Measurements from ENCODE around the gene RAVER2. TPM values are rescaled to one million over a fixed set of nuclear protein-coding genes. Genes with fewer than 3 reads are reported as not detected.
A peak's percentile ranks its signal among the peaks of the same experiment; 100 is the strongest.

Gene RAVER2
- total RNA-seq (2013): 1.1 TPM
- 1 to 10 TPM in 1 of 3 donors, under 1 TPM in 2; 0.38 to 1.3 (median 0.69) TPM for polyA plus RNA-seq
- polyA minus RNA-seq: 0.72 and 0.83 TPM in 2 replicates
- total RNA-seq: 1.4 to 11.3 (median 2.5) reads per million in 11 experiments

DNA sequence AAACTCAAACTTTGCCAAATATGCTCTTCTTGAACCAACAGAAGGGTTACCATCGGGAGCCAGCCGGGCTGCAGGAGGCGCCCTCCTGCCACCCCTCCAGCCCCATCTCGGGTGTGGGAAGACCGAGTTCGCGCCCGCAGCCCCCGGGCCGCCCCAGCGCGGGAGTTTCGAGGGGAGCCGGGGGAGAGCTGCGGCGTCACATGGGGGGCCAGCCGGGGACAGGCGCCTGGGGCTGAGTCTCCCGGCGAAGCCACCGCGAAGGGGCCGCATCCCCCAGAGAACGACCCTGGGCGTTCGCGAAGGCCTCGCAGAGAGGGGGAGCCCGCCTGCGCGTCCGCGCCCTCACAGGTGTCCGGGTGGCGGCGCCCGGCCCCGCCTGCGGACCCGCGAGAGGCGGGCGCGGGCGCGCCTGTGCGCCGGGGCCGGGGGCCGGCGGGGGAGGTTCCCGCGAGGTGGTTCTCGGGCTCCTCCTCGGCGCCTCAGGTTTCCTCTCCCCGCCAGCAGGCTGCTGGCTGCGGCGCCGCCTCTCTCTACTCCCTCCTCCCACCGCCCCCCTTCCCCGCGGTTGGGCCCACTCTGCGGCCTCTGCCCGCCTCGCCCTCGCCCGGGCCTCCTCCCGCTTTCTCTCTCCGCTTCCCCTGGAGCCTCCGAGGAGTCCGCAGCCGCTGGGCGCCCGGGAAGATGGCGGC is at the start of gene RAVER2:
Gene RAVER2, plus strand, starts transcription at position 584 of the 689 bp plus-strand sequence. Its CDS starts 98 bp downstream, at position 682.
- H3K27me3 ChIP-seq (ENCODE audit: control insufficient read depth in 2 of 2, insufficient read depth in 2 of 2, low read length in 2 of 2): peaks cover 0 to 11% of the 10 kb centered on the region in 2 donors
- Mint-ChIP-seq H3K4me1 (peaks cover 21% of the 10 kb centered on the region), H3K36me3 (no peaks in the 10 kb centered on the region), H3K9me3 (peaks cover 0 to 2% (median 0%) of the 10 kb centered on the region in 7 donors), H3K27me3 (ENCODE audit: low read depth in 3 of 3) (peaks cover 3 to 10% (median 4%) of the 10 kb centered on the region in 3 donors), H3K4me3 (peak within 1 kb of the TSS; percentile 91 to 95), H3K27ac (peak within 1 kb of the TSS in 5 of 7 donors; percentile 3 to 78 (median 25))
- no peaks in the 10 kb centered on the region for H3K79me2 ChIP-seq (ENCODE audit: insufficient read depth, low read length)
- TF ChIP-seq CTCF (IDR thresholded peaks at IDR 0.05): peak; percentile 36
- under 1% methylated on average over 76 of the region's 76 CpGs for WGBS (ENCODE audit: insufficient coverage)
- H4K20me1 ChIP-seq (ENCODE audit: insufficient read depth, low read length): no peaks in the 10 kb centered on the region
- H3K4me1 ChIP-seq (ENCODE audit: control insufficient read depth in 1 of 2, insufficient read depth in 2 of 2, low read length in 2 of 2): peaks cover 19 to 22% of the 10 kb centered on the region in 2 donors
- peak within 1 kb of the TSS; percentile 99 for H3K4me2 ChIP-seq (replicated peaks; ENCODE audit: extremely low read depth, low read length, poor library complexity, severe bottlenecking)
- H3K4me3 ChIP-seq (replicated peaks in 1 of 3; ENCODE audit: low read depth in 2 of 3, low read length in 3 of 3): peak within 1 kb of the TSS; percentile 56 to 91 (median 90)
- no peak within 1 kb of the TSS for H3K27ac ChIP-seq (ENCODE audit: low read depth in 1 of 2, low read length in 2 of 2)
- peak within 1 kb of the TSS; percentile 64 for H3K9ac ChIP-seq (ENCODE audit: insufficient read depth, low read length, poor library complexity, severe bottlenecking)
- H3K9me3 ChIP-seq (replicated peaks in 1 of 2; ENCODE audit: control insufficient read depth in 1 of 2, insufficient read depth in 1 of 2, low read length in 2 of 2): no peaks in the 10 kb centered on the region
- peak within 1 kb of the TSS; percentile 95 for H2AFZ ChIP-seq (ENCODE audit: insufficient read depth, low read depth, low read length, poor library complexity, severe bottlenecking)
- no peaks in the 10 kb centered on the region for H3K36me3 ChIP-seq (replicated peaks in 1 of 2; ENCODE audit: control insufficient read depth in 1 of 2, insufficient read depth in 2 of 2, low read length in 2 of 2)
- intact Hi-C loops (cut with micrococcal nuclease): no loop called here
- peak; percentile 10 to 16 (median 12) for DNase-seq

- no peak overlapping the region for H3K27ac Mint-ChIP-seq
- no peaks in the 10 kb centered on the region for H3K36me3 Mint-ChIP-seq
- no peaks in the 10 kb centered on the region for H3K27me3 Mint-ChIP-seq (ENCODE audit: low read depth in 3 of 3)
These were observed 48.0 kb upstream of the RAVER2 start for GRCh38 chr1:64696879-64697278.

More at GRCh38 chr1:64696879-64697278, 48.0 kb upstream of the RAVER2 start:
- Histone ChIP-seq H3K27ac (ENCODE audit: low read depth in 1 of 2, low read length in 2 of 2) (no peak overlapping the region), H3K9me3 (replicated peaks in 1 of 2; ENCODE audit: control insufficient read depth in 1 of 2, insufficient read depth in 1 of 2, low read length in 2 of 2) (no peaks in the 10 kb centered on the region), H4K20me1 (ENCODE audit: insufficient read depth, low read length) (no peaks in the 10 kb centered on the region), H3K79me2 (ENCODE audit: insufficient read depth, low read length) (no peaks in the 10 kb centered on the region), H3K4me2 (replicated peaks; ENCODE audit: extremely low read depth, low read length, poor library complexity, severe bottlenecking) (no peak overlapping the region), H3K9ac (ENCODE audit: insufficient read depth, low read length, poor library complexity, severe bottlenecking) (no peak overlapping the region), H3K4me3 (replicated peaks in 1 of 3; ENCODE audit: low read depth in 2 of 3, low read length in 3 of 3) (no peak overlapping the region), H3K36me3 (replicated peaks in 1 of 2; ENCODE audit: control insufficient read depth in 1 of 2, insufficient read depth in 2 of 2, low read length in 2 of 2) (no peaks in the 10 kb centered on the region), H2AFZ (ENCODE audit: insufficient read depth, low read depth, low read length, poor library complexity, severe bottlenecking) (no peak overlapping the region), H3K27me3 (ENCODE audit: control insufficient read depth in 2 of 2, insufficient read depth in 2 of 2, low read length in 2 of 2) (no peaks in the 10 kb centered on the region), H3K4me1 (ENCODE audit: control insufficient read depth in 1 of 2, insufficient read depth in 2 of 2, low read length in 2 of 2) (no peaks in the 10 kb centered on the region)
- peaks cover 0 to 1% (median 0%) of the 10 kb centered on the region in 7 donors for H3K9me3 Mint-ChIP-seq
- intact Hi-C loops (cut with micrococcal nuclease): no loop called here
- no peak for DNase-seq
- WGBS (ENCODE audit: insufficient coverage): 92% methylated on average over 2 of the region's 3 CpGs
- H3K4me1 Mint-ChIP-seq: peaks cover 3% of the 10 kb centered on the region
- no peak for TF ChIP-seq CTCF (IDR thresholded peaks at IDR 0.05)
- no peak overlapping the region for H3K4me3 Mint-ChIP-seq

Measured in CD14-positive monocyte (primary cell).